NCI-H187 treated with DMSO at 0.1 percent for 48 hours (cell line): ENCODE data around the gene TUBA8.
"Not testable (repeated sequence)": the region's sequence is repeated elsewhere in the genome, so short reads cannot be mapped to it uniquely, and the experiment has no call there.

Experiments
- DNase-seq: peaks from one replicate; lab custom pipeline; 2025; lab: John Stamatoyannopoulos, UW

The TUBA8 gene

DNA sequence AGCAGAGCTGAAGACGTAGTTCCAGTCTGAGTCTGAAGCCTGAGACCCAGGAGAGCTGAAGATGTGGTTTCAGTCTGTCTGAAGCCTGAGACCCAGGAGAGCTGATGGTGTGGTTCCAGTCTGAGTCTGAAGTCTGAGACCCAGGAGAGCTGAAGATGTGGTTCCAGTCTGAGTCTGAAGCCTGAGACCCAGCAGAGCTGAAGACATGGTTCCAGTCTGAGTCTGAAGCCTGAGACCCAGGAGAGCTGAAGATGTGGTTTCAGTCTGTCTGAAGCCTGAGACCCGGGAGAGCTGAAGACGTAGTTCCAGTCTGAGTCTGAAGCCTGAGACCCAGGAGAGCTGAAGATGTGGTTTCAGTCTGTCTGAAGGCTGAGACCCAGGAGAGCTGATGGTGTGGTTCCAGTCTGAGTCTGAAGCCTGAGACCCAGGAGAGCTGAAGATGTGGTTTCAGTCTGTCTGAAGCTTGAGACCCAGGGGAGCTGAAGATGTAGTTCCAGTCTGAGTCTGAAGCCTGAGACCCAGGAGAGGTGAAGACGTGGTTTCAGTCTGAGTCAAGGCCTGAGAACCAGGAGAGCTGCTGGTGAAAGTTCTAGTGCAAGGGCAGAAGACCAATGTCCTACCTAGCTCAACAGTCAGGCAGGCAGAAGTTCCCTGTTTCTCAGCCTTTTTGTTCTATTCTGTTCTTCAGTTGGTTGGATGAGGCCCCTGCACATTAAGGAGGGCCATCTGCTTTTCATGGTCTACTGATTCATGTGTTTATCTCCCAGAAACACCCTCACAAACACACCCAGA is 3.9 kb upstream of the TUBA8 start:
- DNase-seq, result not testable (repeated sequence)

DNA sequence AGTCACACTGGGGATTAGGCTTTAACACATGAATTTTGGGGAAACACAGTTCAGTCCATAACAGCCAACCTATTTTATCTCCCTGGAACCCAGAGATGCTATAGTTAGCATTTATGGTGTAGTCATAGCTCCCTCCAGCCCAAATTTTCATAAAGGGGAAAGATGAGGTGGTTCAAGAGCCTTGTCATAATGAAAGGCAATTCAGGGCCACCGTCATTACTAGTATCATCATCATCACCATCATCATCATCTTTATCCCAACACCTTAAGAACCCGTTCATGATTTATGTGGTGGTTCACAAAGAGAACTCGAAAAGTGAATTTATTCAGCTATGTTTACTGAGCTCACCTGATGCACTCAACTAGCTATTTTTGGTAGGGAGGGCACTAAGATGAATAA is 2.4 kb upstream of the TUBA8 start:
- no peak for DNase-seq

DNA sequence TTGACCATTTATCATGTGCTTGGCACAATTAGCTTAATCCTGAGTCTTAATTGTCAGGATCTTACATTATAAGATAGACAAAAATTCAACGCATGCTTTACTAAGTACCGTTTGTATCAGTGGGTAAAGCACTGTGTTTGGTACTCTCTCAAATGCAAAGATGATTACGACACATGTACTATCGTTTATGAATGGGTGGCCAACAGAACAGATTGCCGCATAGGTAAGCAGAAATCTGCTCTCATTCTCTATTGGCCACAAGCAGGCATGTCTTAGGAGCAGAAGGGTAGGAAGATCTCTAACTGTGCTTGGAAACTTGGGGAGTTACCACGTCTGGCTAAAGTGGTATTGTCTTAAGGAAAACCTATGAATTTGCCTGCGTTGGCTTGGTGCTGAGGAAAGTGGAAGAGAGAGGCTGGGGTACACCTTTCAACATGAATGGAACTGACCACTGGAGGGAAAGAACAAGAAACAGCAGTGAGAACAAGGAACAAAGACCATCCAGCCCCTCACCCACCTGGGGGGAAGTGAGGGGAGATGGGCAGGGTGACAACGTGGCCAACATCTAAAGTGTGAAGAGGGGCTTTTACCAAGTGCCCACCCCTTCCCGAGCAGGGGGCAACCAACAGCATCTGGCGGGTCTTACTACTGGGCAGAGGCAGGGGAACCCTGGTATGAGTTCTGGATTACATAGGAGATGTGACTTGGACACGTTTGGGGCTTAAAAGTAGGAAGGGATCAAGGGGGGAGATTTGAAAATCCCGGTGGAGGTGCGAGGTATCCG is 1.0 kb upstream of the TUBA8 start:
- DNase-seq, result no peak

DNA sequence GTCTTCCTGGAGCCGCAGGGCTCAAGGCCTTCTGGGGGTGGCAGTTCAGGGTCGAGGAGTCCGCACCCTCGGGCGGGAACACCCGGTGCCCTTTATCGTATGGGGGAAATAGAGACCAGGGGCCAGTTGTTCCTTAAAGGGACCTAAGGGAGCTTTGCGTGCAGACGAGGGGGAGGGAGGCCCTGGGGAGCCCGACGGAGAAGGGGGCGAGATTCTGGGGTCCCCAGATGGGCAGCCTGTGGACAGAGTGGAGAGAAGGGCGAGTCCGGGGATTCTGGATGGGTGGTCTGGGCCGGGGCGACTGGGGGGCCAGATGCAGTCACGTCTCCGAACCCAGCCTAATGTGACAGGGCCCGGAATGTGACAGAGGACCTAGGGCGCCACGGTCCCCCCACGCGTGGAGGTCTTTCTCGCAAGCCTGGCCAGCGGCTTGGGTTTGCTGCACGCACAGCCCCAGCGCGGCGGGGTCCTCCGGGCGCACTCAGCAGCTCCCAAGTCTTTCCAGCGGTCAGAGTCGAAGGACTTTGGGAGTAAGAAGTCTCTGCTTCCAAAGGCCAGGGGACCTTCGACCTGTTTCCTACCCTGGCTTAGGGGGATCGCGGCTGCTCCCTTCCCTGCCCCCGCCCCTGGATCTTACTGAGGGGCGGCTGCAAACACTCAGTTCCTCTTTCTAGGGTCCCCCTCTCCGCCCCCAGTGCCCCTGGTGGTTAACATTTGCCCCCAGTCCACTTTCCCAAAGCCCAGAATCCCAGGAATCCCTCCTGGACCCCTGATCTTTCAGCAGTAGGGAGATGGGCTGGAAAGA is 547 bp downstream of the TUBA8 start:
- no peak for DNase-seq

DNA sequence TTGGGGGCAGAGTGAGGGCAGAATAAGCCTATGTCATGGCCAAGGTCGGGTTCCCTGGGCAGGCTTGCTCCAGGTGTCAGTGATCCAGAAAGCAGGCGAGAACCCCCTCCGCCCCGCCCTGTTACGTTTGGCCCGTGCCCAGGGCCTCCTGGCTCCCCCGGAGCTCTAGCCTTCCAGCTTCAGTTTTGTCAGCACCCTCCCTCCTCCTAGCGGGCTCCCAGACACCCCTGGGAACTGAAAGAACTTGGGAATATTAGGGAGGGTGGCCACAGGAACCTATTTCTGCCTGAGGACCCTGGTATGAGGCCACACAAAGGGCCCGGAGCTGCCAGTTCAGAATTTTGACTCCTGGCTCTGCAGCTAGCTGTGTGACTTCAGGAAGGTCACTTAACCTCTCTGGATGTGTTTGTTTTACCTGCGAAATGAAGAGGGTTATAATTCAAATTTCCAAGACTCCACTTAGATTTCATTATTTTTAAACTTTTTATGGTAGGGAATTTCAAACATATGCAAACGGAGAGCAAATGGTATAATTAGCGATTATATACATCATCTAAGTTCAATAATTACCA is 1.2 kb downstream of the TUBA8 start:
- no peak for DNase-seq

DNA sequence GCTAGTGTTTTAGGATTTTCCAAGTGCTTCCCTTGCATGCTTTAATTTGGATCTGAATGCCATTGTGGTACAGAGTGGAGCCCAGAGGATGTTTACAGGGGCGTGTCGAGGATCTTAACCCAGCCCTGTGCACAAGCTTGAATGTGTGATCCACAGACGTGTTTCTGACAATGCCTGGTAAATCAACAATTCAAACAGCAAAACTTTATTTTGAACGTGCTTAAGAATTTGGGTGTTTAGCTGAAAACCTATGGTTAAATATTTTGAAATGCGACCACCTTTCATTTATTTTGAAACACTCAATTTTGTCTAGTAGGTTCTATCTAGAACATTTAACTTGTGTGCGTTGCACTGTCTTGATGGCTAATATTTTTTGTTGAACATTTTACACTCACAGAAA is 1.8 kb downstream of the TUBA8 start:
- DNase-seq, result no peak

DNA sequence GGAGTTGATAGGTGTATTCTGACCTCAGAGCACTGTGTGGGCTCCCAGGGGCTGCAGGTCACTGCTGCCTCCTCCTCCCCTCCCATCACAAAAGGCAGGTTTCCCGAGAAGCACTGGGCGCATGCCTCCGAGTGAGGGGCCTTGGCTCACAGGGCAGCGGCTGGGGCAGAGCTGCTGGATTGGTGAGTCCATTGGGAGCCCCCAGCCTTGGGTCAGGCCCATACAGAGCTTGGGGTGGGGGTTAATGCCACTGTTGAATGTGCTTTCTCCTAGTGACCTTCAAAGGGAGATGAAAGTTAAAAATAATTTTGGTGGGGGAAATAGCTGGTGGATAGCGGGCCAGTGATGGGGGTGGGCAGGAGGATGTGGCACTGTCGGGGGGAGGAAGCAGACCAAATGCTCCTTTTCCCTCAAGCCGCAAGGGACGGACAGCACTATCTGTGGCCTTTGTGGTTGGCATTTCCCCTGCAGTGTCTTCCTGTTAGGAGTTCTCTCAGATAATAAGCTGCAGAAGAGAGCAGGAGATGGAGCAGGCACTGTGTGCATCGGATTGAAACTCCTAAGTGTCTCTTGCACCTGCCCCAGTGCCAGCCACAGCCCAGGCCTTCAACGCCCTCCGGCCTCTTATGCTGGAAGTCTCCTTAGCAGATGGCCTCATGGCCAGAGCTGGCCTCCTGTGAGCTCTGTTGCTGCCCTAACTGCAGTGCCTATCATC is 3.2 kb downstream of the TUBA8 start:
- DNase-seq, result no peak

DNA sequence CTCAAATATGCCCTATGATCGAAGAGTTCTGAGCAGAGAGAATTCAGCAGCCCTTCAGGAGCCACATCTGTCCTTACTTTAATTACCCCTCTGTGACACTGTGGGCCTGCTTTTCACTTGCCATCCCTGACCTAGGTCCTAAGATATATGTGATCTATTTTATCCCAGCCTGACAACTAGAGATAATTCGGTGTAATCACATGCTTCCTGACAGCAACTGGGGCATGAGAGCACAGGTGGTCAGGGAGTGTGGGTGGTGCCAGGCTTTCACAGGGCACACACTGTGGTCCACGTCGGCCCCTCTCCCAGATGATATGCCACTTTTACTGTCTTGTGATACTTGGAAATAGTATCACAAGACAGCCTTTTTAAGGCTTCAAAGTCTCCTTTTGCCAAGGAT is 3.9 kb downstream of the TUBA8 start:
- no peak for DNase-seq

DNA sequence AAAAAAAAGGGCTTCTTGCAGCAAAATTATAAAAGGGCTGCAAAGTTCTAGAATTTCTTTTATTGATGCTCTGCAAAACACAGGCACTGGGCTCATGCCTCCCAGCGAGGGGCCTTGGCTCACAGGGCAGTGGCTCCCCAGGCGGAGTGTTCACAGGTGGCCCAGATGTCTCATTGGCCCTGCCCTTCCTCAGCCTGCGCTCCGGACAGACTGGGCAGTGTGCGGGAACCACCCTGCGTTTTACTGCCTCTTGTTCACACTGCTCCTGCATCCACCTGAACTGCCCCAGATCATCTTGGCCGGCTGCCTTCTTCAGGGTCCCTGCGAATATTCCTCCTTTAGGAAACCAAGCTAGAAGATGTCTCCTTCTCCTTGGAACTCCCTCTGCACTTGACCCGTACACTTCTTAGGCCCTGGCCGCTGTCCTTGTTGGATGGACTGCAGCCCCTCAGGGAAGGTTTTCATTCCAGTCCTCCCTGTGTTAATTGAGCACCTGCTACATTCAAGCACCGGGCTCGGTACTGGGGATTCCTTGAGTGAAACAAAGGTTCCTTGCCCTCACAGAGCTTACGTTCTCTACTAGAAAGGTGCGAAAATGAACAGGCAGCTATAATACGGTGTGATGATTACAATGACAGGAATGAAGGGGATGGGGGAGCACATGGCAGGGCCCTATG is 4.5 kb downstream of the TUBA8 start:
- DNase-seq, result no peak

DNA sequence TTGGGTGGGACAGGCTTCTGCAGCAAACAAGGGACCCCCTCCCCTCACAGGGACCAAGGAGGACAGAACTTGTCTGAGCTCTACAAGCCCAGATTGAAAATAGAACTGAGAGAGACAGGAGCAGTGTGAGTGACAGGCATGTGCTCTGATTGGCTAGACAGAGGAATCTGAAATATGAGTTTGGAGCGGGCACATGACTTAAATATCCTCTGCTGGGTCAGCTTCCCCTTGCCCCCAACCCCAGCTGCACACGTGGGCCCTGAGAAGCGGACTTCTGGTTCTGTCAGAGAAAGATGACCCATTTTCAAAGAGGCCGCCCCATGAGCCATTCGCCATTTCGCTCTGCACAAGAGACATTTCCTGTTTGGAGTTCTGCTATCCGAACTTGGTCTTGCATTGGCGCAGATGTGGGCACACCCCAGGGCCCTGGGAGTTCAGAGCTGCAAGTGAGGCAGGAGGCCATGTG is 5.3 kb downstream of the TUBA8 start:
- no peak for DNase-seq

DNA sequence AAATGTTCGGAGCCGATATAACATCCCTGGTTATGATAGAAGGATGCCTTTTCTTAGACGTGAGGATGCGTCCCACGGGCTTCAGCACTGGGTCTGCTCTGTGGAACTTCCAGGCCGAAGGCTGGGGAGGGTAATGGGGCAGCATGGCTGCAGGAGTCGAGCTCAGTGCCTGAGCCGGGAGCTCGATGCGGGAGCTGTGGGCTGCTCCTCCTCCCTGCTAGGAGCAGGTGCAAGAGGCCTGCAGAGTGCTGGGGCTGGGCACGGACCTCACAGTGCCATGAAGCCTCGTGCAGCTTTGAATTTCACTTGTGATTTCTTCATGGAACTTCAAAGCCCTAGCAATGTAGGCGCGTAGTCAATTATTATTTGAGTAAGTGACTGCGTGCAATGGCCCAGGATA is 6.0 kb downstream of the TUBA8 start:
- DNase-seq, result no peak

DNA sequence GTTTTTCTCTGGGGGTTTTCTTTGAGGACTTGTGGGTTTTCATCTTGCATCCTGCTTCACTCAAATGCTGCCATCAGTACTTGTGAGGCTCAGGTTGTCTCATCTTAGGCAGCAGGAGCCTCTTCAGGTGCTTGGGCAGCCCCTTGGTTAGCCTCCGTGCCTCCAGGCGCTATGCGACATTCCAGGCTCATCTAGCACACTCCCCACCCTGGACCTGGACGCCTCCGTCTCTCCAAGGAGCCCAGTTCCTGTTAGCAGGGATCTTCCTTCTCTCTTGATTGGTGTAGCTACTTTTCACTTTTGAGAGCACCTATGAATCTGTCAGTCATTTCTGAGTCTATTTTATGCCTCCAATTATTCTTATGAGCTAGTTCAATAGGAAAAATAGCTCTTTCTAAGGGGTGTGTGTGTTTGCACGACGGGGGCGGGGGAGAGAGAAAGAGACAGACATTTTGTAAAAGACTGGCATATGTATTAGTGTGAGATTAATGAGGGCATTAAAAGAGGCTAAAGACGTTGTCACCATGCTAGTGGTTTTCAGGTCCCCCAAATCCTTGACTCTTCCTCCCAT is 7.8 kb downstream of the TUBA8 start:
- no peak for DNase-seq

DNA sequence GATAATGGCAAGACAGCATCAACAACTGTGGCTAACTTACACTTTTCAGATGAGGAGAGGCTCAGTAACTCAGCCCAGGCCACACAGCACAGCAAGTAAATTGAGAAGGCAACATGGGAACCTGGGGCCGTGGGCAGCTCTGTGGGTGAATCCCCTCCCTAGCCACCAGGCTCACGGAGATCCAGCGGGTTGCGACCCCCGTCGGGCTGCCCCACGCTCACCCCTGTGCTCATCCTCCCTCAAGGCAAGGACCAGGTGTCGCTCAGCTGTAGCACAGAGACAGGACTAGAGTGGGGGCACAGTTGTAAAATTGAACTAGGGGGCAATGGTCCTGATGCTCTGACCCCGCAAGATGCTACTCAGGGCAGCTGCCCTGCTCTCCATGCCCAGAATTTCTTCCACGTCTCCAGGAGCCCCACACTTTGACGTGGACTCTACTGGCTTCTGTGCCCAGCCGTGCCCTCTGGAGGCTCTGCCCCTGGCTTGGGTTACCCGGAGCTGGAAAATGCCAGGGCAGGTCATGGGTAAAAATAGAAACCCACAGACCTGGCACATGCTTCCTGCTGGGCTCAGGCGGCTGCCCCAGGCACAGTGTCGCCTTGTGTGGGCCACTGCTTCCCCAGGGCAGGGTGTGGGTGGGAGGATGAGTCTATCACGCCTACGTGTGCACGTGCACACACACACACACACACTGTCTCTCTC is 9.0 kb downstream of the TUBA8 start:
- DNase-seq, result no peak

DNA sequence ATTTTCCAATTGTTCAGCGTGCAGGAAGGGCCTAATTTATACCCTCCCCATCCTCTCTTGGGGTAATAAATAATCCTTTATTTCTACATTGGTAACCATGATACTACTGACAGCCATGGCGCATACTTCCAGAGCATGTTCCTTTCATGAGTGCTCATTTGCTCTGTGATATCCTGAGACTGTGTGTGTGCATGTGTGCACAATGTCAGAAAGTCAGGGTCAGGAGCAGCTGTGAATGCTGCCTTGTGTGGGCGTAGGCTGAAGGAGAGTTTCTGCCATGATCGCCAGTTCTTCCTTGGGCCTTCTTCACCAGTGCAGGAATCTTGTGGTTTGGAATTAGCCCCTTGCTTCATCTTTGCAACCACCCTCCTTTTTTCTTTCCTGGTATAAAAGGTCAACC is 10.2 kb downstream of the TUBA8 start:
- DNase-seq, result no peak

DNA sequence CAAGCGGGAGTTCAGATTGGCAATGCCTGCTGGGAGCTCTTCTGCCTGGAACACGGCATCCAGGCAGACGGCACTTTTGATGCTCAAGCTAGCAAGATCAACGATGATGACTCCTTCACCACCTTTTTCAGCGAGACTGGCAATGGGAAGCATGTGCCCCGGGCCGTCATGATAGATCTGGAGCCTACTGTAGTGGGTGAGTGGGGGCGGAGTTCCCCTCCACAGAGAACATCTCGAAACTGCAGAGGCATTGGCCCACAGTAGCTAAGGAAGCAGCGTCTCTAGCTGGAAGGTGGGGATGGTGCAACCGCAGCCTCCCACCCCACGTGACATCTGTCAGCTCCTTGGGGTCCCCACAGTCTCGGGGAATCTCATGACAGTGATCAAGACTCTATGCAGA is 10.9 kb downstream of the TUBA8 start:
- DNase-seq, result no peak

DNA sequence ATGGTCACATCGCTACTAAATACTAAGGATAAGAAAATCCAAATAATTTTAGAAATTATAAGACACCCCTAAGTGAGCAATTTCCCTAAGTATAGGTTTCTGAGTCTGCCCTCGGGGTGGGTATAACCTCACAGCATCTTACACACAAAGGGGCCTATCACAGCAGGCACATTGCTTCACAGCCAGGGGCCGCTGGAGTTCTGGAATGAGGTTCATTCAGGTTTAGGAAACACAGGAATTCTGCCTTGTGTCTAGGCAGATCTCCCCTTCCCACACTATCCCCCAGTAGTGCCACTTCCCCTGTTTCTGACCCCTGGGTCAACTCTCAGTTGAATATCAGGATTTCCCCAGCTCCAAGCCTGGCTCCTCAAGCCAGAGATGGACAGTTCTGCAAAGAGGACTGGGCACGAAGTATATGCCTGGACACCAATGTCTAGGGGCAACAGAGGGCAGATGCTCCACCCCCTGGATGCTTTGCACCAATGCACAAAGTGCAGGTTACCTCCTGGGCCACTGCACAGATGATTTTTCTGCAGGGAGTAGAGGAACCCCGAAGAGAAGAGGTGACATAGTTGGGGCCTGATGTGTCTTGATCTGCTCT is 11.4 kb downstream of the TUBA8 start:
- DNase-seq, result no peak

DNA sequence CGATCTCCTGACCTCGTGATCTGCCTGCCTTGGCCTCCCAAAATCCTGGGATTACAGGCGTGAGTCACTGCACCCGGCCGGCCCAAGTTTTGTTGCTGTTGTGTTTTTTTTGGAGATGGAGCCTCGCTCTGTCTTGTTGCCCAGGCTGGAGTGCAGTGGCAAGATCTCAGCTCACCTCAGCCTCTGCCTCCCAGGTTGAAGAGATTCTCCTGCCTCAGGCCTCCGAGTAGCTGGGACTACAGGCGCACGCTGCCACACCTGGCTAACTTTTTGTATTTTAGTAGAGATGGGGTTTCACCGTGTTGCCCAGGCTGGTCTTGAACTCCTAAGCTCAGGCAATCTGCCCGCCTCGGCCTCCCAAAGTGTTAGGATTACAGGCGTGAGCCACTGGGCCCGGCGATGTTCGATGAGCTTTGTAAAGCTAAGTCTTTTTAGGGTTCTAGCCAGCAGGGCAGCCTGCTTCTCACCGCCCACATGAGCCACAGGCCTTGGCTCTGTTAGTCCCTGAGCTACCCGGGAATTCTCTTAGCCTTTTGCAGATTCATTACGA is 12.9 kb downstream of the TUBA8 start:
- DNase-seq, result not testable (repeated sequence)

DNA sequence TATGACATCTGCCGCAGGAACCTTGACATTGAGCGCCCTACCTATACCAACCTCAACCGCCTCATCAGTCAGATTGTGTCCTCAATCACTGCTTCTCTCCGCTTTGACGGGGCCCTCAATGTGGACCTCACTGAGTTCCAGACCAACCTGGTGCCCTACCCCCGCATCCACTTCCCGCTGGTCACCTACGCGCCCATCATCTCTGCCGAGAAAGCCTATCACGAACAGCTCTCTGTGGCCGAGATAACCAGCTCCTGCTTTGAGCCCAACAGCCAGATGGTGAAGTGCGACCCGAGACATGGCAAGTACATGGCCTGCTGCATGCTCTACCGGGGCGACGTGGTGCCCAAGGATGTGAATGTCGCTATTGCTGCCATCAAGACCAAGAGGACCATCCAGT is 16.0 kb downstream of the TUBA8 start:
- DNase-seq, result no peak

DNA sequence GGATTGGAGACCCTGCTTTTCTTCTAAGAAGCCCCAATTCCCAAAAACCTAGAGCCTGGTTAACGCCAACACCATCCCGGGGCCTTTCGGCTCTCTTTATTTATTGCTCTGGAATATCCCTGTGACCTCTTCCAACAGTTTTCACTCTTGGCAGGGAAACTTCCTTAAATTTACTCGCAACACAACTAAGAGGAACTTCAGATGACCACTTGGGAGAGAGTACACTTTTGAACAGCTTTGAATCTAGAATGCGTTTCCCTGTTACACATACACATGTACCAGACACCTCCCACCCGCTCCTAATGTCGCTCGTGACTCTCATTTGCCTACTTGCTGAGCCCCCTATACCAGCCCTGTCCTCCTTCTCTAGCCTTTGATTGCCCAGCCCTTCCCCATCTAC is 19.4 kb downstream of the TUBA8 start:
- DNase-seq, result no peak
